ENCODE measurements around the gene DNASE1L1.

The DNASE1L1 gene

DNA sequence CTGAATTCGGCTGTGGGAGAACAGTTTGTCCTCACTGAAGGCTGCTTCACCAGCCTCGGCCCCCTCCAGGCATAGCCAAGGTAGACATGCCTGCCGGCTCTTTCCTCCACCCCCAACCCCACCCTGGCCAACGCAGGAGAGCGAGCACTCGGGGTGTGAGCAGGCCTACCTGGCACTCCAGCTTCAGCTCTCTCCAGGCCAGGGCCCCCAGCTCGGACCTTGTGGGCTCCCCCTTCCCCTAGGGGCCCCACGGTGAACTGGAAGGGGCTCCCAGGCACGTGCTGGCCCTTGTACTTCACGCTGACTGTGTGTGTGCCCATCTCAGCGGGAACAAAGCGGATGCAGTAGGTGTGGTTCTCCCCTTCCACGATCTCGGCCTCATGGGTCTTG is 57.0 kb downstream of the DNASE1L1 start:
- TF ChIP-seq, protein P1, sequence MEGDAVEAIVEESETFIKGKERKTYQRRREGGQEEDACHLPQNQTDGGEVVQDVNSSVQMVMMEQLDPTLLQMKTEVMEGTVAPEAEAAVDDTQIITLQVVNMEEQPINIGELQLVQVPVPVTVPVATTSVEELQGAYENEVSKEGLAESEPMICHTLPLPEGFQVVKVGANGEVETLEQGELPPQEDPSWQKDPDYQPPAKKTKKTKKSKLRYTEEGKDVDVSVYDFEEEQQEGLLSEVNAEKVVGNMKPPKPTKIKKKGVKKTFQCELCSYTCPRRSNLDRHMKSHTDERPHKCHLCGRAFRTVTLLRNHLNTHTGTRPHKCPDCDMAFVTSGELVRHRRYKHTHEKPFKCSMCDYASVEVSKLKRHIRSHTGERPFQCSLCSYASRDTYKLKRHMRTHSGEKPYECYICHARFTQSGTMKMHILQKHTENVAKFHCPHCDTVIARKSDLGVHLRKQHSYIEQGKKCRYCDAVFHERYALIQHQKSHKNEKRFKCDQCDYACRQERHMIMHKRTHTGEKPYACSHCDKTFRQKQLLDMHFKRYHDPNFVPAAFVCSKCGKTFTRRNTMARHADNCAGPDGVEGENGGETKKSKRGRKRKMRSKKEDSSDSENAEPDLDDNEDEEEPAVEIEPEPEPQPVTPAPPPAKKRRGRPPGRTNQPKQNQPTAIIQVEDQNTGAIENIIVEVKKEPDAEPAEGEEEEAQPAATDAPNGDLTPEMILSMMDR (IDR thresholded peaks at IDR 0.05), result no peak
- peak overlapping the region in 1 of 2 donors; percentile 46 for H3K27ac ChIP-seq

More for the DNA sequence above, 57.0 kb downstream of the DNASE1L1 start:
- H3K4me3 ChIP-seq, result no peak overlapping the region
- no peak for DNase-seq (ENCODE audit: low spot score)

Measured in coronary artery (tissue), 2 donors.